ENCODE data around the gene CARD11. TPM values are rescaled to one million over a fixed set of nuclear protein-coding genes. Genes with fewer than 3 reads are reported as not detected.

The CARD11 gene
- total and polyA plus RNA-seq, 2 of the 4 experiments (the other 2 are of a cell fraction): 0.18 to 0.26 TPM

DNA sequence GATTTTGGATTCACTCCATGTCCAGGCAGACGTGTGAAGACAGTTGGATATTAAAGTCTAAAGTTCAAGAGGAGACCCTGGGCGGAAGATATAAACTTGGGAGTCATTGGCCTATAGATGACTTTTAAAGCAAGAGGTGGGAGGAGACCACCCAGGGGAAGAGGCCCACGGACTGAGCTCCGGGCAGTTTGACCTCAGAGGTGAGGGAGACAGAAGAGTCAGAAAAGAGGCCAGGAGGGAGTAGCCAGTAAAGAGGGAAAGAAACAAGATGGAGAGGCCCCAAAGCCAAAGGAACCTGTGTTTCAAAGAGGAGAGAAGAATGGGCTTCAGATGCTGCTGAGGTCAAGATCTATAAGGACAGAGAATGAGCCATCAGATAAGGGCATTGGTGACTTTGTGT, 11.4 kb downstream of the CARD11 start:
- Histone ChIP-seq H4K5ac (ENCODE audit: low read depth, low read length) (no peak overlapping the region), H3K18ac (ENCODE audit: low read depth, low read length) (no peak overlapping the region), H2AK9ac (replicated peaks; ENCODE audit: low read depth, low read length, poor library complexity) (no peak overlapping the region), H3K36me3 (ENCODE audit: control insufficient read depth, insufficient read depth, low read length) (no peaks in the 10 kb centered on the region), H3K9me1 (ENCODE audit: insufficient read depth, low read length) (no peaks in the 10 kb centered on the region), H2BK15ac (ENCODE audit: low read depth, low read length) (no peak overlapping the region), H4K91ac (ENCODE audit: insufficient read depth, low read depth, low read length) (no peak overlapping the region), H3K23ac (ENCODE audit: low read depth, low read length) (no peak overlapping the region), H3K4me3 (ENCODE audit: insufficient read depth, low read depth, low read length) (no peak overlapping the region), H3K9me3 (ENCODE audit: control insufficient read depth, insufficient read depth, low read length) (no peaks in the 10 kb centered on the region), H2AK5ac (ENCODE audit: low read depth, low read length) (no peak overlapping the region), H4K20me1 (ENCODE audit: insufficient read depth, low read length) (no peaks in the 10 kb centered on the region), H4K8ac (ENCODE audit: low read depth in 2 of 2, low read length in 2 of 2) (no peak overlapping the region), H3K27me3 (ENCODE audit: control insufficient read depth, insufficient read depth, low read length) (no peaks in the 10 kb centered on the region; the same call in 1 of the 2 replicates), H3K9ac (ENCODE audit: low read depth, low read length) (no peak overlapping the region), H2BK120ac (ENCODE audit: low read depth, low read length) (no peak overlapping the region), H3K4me2 (ENCODE audit: low read depth, low read length) (no peak overlapping the region), H3K14ac (replicated peaks; ENCODE audit: low read depth, low read length) (no peak overlapping the region), H3K4me1 (ENCODE audit: control insufficient read depth, insufficient read depth, low read length) (peaks cover 4% of the 10 kb centered on the region; the same call in 1 of the 2 replicates), H3K27ac (ENCODE audit: insufficient read depth, low read length) (no peak overlapping the region), H3K4ac (ENCODE audit: low read depth, low read length) (no peak overlapping the region), H3K56ac (ENCODE audit: extremely low read depth, insufficient read depth, low read length) (no peak overlapping the region), H3K79me1 (ENCODE audit: low read depth in 1 of 2, low read length in 2 of 2) (no peaks in the 10 kb centered on the region), H2BK20ac (ENCODE audit: low read depth, low read length) (no peak overlapping the region), H2BK5ac (ENCODE audit: low read depth, low read length, poor library complexity, severe bottlenecking) (no peak overlapping the region), H2AFZ (replicated peaks; ENCODE audit: low read length, poor library complexity) (no peak overlapping the region)
- ChIA-PET POLR2A (ENCODE audit: unreplicated experiment) (no interaction called here), CTCF (no interaction called here)
- no peak for TF ChIP-seq SMC3 (IDR thresholded peaks at IDR 0.05; ENCODE audit: low read depth, low read length)
- TF ChIP-seq NFE2L2 (IDR thresholded peaks at IDR 0.05; ENCODE audit: low read depth, low read length): no peak
- TF ChIP-seq MXI1 (IDR thresholded peaks at IDR 0.05; ENCODE audit: borderline replicate concordance, low read depth, low read length): no peak
- TF ChIP-seq, protein P1, sequence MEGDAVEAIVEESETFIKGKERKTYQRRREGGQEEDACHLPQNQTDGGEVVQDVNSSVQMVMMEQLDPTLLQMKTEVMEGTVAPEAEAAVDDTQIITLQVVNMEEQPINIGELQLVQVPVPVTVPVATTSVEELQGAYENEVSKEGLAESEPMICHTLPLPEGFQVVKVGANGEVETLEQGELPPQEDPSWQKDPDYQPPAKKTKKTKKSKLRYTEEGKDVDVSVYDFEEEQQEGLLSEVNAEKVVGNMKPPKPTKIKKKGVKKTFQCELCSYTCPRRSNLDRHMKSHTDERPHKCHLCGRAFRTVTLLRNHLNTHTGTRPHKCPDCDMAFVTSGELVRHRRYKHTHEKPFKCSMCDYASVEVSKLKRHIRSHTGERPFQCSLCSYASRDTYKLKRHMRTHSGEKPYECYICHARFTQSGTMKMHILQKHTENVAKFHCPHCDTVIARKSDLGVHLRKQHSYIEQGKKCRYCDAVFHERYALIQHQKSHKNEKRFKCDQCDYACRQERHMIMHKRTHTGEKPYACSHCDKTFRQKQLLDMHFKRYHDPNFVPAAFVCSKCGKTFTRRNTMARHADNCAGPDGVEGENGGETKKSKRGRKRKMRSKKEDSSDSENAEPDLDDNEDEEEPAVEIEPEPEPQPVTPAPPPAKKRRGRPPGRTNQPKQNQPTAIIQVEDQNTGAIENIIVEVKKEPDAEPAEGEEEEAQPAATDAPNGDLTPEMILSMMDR (conservative IDR thresholded peaks at IDR 0.05; ENCODE audit: low read depth, low read length): no peak
- TF ChIP-seq CEBPB (IDR thresholded peaks at IDR 0.05; ENCODE audit: low read depth, low read length): no peak
- TF ChIP-seq FOS (IDR thresholded peaks at IDR 0.05; ENCODE audit: low read depth, low read length): no peak
- TF ChIP-seq MAFK (IDR thresholded peaks at IDR 0.05; ENCODE audit: low read depth, low read length): no peak
- TF ChIP-seq, protein P2, sequence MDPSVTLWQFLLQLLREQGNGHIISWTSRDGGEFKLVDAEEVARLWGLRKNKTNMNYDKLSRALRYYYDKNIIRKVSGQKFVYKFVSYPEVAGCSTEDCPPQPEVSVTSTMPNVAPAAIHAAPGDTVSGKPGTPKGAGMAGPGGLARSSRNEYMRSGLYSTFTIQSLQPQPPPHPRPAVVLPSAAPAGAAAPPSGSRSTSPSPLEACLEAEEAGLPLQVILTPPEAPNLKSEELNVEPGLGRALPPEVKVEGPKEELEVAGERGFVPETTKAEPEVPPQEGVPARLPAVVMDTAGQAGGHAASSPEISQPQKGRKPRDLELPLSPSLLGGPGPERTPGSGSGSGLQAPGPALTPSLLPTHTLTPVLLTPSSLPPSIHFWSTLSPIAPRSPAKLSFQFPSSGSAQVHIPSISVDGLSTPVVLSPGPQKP (IDR thresholded peaks at IDR 0.05; ENCODE audit: borderline replicate concordance, low read depth, low read length): no peak
- no peak for TF ChIP-seq RCOR1 (IDR thresholded peaks at IDR 0.05; ENCODE audit: insufficient replicate concordance, low read length)
- TF ChIP-seq, protein P3, sequence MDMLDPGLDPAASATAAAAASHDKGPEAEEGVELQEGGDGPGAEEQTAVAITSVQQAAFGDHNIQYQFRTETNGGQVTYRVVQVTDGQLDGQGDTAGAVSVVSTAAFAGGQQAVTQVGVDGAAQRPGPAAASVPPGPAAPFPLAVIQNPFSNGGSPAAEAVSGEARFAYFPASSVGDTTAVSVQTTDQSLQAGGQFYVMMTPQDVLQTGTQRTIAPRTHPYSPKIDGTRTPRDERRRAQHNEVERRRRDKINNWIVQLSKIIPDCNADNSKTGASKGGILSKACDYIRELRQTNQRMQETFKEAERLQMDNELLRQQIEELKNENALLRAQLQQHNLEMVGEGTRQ (IDR thresholded peaks at IDR 0.05; ENCODE audit: low read depth, low read length): no peak
- no peak for TF ChIP-seq RFX5 (IDR thresholded peaks at IDR 0.05; ENCODE audit: low read depth, low read length)
- TF ChIP-seq CHD1 (IDR thresholded peaks at IDR 0.05; ENCODE audit: low read depth, low read length): no peak
- in situ Hi-C loops (cut with MboI; ENCODE audit: low sequenced_read_pairs): no loop called here
- BruUV-seq (replicated peaks): no TSS peak
- intact Hi-C loops (cut with micrococcal nuclease): no loop called here
- WGBS, 2 experiments (ENCODE audit: extremely low coverage in 2 of 2, insufficient read length in 1 of 2): 24% methylated on average over 3 of the region's 4 CpGs; no CpG with 5 or more reads in 1 of the 2 experiments
- dilution Hi-C loops (cut with HindIII; ENCODE audit: low sequenced_read_pairs, unreplicated experiment): no loop called here
- ATAC-seq (ENCODE audit: low read depth): no peak
- no peak for DNase-seq

Data from IMR-90 (cell line).